HG03064 (cell line): Measurements from ENCODE around the gene ATP10D.
"Not testable (repeated sequence)": the region's sequence is repeated elsewhere in the genome, so short reads cannot be mapped to it uniquely, and the experiment has no call there.

Source experiments
- ATAC-seq: cut with Tn5 transposase; IDR thresholded peaks from one replicate; pipeline ENCODE4 v1.9.1; 2021; ENCODE audit warnings: low read depth; ENCODE audit not compliant: unreplicated experiment

The ATP10D gene

DNA sequence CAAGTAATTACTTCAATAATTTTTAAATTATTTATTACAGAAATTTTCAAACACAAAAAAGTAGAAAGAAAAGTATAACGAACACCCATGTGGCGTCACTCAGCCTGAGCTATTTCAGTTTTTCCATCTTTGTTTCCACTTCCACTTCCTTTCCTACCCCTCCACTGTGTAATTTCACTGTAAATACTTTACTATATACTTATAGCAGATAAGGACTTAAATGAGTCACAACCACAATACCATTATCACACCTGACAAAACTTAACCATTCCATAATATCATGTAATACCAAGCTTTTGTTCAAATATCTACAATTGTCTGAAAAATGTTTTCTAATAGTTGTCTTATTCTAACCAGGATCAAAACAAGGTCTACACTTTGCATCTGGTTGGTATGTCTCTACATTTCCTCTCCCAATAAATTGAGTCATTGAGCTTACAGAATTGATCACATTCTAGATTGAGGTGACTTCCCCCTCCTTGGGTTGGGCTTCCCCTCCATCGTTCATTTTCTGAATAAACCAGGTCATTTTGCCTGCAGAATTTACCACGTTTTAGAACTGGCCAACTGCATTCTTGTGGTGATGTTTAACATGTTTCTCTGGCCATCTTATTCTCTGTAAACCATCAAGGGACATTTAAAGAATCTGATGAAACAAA, 48.7 kb downstream of the ATP10D start:
- ATAC-seq = no peak

DNA sequence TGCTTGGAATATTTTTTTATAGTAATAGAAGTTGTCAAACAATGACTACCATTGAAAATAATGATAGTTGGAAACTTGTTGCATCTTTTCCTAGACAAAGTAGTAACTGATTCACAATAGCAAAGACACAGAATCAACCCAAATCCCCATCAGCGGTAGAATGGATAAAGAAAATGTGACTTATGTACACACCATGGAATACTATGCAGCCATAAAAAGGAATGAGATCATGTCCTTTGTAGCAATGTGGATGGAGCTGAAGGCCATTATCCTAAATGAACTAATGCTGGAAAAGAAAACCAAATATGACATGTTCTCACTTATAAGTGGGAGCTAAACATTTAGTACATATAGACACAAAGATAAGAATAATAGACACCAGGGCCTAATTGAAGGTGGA, 49.7 kb downstream of the ATP10D start:
- ATAC-seq = no peak

DNA sequence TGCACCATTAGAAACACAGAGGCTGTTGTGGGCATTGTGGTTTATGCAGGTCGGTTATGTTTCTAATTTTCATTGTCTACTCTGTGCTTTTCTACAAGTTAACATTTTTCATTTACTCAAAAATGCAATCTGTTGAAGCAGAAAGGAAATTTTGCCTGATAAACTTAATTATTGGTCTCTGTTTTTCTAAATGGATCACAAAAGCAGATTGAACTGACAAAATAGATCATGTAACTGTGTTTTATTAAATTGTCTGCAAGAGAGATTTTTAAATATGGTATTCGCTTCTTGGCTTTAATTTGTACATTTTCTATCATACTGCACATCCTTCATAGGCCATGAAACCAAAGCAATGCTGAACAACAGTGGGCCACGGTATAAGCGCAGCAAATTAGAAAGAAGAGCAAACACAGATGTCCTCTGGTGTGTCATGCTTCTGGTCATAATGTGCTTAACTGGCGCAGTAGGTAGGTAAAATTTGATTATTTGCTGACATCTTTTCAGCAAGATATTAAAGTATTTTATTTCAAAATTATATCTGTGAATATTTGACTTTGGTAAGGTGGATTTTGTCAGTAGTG, 50.6 kb downstream of the ATP10D start:
- ATAC-seq = no peak

DNA sequence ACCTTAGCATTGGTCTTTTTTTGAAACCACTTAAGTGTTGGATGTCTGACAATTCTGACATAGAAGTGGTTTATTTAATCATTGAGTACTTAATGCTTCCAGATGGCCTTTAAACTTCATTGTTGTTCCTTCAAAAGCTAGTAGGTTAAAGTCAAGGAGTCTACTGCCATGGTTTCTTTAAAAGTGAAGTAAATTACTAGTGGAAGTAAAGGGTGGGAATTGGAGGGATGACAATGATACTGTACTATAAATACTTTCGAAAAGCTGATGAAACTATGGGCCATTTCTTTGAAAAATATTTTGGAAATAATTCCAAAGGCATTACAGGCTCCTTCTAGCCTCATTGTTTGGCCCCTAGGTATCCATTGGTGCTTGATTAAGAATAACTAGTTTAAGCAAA, 51.9 kb downstream of the ATP10D start:
- no peak for ATAC-seq

DNA sequence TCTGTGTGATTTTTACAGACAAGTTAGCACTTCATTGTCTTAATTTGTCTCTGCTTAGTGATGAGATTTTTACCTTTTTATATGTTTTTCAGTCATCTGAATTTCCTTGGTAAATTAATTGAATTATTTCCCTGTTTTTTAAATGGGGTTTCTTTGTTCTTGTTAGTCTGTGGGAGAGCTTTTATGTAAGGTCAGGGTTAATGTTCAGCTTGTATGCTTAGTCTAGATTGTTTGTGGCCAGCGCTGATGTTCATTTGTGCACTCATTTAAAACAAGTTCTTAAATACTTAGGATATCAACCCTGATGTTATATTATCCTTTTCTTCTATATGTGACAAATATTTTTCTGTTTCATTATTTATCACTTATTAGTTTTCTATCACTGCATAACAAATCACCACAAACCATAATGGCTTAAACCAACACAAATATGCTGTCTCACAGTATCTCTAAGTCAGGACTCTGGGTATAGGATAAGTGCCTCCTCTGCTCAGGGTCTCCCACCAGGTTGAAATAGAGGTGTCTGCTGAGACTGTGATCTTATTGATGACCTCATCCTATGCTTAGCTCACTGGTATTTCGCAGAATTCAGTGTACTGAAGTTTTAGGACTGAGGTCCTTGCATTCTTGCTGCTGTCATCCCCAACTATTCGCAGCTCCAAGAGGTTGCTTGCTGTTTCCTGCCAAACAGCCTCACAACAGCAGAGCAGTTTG, 53.2 kb downstream of the ATP10D start:
- no peak for ATAC-seq

DNA sequence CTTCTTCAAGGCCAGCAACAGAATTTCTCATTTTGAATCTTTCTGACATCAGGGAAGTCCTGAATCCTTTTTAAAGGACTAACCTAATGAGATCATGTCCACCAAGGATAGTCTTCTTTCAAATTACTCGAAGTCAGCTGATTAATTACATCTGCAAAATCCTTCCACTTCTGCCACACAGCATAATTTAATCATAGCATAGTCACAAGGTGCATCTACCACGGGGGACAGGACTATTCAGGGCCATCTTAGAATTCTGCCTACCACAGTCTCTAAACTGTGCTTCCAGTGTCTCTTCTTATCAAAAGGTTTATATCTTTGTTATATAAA, 53.7 kb downstream of the ATP10D start:
- ATAC-seq = no peak

DNA sequence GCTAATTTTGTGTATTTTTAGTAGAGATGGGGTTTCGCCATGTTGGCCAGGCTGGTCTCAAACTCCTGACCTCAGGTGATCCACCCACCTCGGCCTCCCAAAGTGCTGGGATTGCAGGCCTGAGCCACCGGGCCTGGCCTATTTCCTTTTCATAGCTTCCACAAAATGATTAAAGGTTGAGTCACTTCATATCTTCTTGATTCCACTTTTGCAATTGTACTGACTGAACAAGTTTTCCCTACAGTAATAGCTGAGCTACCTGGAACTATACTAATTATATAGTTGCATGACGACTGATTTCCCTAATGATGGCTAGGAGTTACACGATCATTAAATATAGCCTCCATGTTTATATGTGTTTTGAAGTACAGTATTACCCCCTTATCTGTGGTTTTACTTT, 57.6 kb downstream of the ATP10D start:
- not testable (repeated sequence) for ATAC-seq

DNA sequence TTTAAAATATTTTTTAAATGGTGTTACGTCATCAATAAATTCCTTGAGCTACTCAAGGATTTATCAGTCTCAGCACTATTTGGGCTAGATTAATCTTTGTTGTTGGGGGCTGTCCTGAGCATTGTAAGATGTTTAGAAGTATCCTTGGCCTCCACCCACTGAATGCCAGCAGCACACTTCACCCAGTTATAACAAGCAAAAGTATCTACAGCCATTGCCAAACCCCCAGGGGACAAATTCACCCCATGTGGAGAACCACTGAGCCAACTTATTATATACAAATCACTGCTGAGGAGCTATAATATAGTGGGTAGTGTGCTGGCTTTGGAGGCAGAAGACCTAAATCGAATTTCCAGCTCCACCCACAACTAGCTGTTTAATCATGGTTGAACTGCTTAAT, 58.3 kb downstream of the ATP10D start:
- no peak for ATAC-seq

DNA sequence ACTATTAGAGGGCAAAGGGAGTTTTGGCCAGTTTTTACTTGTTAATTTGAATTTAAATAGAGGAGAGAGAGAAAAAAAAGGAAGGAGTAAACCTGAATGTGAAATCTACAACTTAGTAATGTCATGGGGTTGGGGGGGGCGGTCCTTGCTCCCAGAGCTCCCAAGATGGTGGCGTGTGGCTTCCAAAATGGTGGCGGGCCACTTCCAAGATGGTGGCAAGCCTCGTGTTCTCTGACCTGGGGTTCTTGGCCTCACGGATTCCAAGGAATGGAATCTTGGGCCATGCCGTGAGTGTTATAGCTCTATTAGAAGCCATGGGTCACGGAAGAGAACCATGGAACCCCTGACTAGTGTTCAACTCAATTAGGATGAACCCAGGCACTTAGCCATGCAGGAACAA, 65.3 kb downstream of the ATP10D start:
- not testable (repeated sequence) for ATAC-seq

DNA sequence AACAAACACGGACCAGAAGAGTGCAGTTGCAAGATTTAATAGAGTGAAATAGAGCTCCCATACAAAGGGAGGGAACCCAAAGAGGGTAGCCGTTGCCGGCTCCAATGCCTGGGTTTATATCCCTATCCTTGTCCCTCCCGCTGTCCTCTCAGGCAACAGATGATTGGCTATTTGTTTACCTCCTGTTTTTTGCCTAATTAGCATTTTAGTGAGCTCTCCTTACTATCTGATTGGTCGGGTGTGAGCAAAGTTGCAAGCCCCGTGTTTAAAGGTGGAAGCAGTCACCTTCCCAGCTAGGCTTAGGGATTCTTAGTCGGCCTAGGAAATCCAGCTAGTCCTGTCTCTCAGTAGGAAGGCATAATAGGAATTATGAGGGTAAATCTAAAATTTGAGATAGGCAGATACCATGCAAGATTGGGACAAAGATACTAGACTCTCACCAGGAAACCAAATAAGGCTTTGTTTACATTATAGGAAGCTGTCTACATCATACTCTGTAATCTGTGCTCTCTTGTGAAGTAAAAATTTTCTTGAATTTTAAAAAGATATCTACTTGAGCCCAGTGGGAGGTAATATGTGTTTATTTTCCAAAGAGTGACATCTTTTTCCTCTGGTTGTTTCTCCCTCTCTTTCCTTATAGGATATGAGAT, 65.9 kb downstream of the ATP10D start:
- no peak for ATAC-seq

DNA sequence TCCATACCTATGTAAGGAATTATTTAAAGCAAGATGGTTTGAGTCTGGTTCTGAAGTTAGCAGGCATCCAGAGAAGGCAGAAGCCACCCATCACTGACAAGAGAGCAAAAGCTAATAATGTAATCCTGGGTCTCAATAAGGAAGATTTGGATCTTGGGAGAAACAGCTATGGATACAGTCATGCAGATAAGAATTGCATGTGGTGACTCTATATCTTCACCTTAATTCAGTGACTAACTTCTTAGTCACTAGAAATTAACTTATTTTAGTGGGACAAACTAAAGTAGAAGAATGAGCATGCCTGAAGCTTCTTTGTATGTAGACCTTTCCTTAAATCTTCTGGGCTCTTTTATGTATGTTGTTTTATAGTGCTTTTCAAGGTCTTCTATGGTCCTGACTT, 66.6 kb downstream of the ATP10D start:
- ATAC-seq = no peak

DNA sequence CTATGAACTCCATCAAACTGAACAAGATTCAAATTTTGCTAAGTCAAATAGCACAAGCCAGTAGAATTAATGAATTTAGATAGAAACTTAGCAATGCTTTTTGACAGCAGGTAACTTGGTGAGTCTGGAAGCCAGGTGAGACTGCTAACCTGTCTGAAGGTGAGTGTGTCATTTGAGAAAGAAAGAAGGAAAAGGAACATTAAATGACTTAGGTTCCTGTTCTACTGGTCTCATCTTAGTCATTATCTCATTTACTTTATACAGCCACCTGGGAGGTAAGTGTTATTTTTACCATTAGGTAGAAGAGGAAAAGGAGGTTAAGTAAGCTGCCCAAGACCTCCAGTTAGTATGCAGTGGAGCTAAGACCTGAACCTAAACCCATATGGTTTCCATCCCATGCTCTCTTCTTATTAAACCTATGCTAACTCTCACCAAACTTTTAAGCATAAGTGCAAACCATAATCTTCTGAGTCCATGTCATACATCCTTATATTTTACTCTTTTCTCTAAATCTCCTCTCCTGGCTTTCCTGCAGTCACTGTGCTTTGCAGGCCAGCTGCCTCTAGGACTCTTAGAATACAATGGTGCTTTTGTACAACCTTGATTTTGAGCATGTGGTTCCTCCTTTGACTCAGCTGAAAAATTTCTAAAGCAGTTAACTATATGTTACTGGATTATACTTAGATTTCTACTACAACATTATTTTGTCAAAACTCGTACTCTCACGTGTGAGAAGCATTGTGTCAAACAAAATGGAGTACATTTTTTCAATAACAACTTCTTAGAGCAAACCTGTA, 68.5 kb downstream of the ATP10D start:
- ATAC-seq = no peak

DNA sequence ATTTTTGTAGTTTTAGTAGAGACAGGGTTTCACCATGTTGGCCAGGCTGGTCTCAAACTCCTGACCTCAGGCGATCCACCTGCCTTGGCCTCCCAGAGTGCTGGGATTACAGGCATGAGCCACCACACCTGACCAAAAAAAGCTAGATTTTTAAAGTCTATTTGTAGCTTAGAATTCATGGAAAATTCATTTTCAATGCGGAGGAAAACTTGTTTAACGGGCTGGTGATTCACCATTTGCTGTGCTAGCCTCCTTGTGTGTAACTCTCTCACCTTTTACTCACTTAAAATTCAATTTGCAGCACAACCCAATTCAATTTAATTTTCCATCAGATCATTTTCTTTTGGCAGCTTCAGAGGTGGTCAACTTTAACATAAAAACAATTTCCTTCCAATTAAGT, 70.8 kb downstream of the ATP10D start:
- not testable (repeated sequence) for ATAC-seq

DNA sequence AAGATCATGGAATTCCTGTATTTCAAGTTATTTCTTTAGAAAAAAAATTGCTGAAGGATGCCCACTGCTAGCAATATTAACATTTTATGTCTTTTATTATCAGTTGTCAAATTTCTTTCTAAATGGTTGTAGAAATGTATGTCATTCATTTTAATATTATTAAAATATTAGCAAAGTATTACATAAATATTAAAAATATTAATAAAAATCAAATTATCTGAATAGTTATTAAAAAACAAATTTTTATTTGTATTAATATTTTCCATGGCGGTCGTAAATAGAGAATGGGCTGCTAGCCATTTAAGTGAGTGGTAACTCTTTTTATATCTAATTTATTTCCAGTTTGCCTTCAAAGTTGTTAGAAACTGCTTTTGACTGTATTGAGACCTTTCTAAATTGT, 72.2 kb downstream of the ATP10D start:
- no peak for ATAC-seq

DNA sequence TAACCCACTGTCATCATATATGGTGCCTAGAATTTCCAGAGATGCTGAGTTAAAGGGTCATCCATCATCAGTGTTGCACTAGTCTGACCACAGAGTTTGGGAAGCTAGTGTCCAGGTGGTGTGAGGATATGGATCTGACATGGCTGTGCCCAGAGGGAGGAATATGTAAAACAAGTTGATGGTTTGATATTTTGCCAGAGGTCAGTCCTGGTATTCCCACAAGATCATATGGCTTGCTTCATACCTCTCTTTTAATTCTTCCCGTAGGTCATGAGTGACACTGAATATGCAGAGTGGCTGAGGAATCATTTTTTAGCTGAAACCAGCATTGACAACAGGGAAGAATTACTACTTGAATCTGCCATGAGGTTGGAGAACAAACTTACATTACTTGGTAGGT, 75.6 kb downstream of the ATP10D start:
- ATAC-seq = no peak

DNA sequence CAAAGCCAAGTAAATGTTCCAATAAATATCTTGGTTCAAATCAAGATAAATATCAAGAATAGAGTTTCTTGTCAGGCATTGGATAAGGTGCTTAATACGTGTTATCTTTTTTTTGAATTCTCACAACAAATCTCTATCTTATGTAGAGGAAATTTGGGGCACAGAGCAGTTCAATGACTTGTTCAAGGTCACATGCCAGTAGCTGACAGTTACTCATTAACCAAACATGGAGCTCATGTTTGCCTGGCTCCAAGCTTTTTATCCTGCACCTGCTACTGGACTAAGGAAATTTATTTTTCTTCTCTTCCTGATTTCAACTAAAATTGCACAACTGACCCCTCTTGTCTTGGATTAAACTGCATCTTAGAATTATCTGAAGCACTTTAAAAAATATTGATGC, 76.3 kb downstream of the ATP10D start:
- no peak for ATAC-seq

DNA sequence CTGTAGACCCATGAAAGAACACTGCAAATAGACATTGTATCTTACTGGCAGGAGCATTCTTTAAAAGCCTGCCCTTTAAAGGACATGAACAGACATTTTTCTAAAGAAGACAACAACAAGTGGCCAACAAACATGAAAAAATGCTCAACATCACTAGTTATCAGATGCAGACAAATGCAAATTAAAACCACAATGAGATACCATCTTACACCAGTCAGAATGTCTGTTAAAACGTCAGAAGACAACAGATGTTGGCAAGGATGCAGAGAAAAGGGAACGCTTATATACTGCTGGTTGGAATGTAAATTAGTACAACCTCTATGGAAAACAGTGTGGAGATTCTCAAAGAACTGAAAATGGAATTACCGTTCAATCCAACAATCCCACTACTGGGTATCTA, 77.2 kb downstream of the ATP10D start:
- no peak for ATAC-seq

DNA sequence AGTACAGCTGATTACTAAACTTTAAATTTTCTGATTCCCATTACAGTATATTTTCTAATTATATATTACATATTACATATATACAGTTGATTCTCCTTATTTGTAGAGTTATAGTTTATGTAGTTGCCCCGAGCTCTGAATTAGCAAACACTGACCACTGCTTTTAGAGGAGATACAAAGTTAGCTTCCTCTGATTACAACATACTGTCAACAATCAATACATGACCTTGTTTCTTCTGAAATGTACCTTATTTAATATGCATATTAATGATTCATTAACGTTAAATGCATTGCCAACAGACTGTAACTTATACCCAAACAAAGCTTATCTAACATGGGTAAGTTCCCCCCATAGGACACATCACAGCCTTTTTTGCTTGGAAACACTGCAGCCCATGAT, 81.5 kb downstream of the ATP10D start:
- ATAC-seq = no peak

DNA sequence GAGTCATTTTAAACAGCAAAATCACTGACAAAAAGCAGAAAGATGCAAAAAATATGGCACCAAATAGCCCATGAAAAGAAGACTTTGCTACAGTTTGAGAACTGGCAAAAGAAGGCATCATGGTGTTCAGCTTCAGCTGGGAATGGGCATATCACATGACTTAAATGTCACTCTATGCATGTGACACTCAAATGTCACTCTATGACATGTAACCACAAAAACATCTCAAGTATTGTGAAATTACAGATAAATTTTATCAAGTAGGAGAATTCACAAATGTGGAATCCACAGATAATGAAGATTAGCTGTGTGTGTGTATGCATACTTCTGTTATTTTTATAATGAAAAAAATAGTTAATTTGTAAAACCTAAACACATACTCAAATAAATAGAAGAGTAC, 81.9 kb downstream of the ATP10D start:
- ATAC-seq = no peak

DNA sequence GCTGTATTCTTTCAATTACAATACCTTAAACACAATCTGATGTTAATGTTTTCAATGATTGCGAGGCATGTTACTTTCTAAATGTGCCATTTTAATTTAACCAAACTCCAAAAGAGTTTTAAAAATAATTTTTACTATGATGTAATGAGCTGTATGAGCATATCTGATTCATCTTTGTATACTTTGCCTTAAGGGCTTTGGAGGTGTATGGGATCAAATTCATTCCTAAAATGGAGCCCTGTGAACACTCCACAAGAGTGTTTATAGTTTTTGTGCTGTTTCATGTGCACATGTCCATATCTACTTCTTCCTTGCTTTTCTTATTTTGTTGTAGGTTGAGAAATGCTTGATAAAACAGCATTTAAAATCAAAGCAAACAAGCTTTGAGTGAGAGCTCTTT, 82.4 kb downstream of the ATP10D start:
- ATAC-seq = no peak

DNA sequence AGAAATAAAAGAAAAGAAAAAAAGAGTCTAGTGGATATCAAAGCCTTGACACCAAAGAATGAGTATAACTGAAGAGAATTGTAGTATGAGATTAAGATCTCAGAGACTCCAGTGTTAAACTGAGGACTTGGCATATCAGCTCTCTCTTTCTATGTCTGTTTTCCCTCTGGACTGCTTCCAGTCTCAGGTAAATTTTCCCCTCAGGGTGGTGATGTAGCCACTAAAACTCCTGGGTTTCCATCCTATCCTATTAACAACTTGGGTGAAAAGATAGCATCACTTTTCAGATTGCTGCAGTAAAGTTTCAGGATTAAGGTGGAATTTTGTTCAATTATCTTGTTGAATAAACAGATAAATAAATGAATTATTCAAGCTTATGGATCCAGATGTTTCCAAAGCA, 85.7 kb downstream of the ATP10D start:
- ATAC-seq = no peak
